HG03432 (cell line): ENCODE results near the gene C3orf62.
"Not testable (repeated sequence)": the region's sequence is repeated elsewhere in the genome, so short reads cannot be mapped to it uniquely, and the experiment has no call there.

Experiments used
- ATAC-seq: cut with Tn5 transposase; IDR thresholded peaks from one replicate; pipeline ENCODE4 v1.9.1; 2021; ENCODE audit warnings: mild to moderate bottlenecking, moderate library complexity; ENCODE audit not compliant: unreplicated experiment

The C3orf62 gene

DNA sequence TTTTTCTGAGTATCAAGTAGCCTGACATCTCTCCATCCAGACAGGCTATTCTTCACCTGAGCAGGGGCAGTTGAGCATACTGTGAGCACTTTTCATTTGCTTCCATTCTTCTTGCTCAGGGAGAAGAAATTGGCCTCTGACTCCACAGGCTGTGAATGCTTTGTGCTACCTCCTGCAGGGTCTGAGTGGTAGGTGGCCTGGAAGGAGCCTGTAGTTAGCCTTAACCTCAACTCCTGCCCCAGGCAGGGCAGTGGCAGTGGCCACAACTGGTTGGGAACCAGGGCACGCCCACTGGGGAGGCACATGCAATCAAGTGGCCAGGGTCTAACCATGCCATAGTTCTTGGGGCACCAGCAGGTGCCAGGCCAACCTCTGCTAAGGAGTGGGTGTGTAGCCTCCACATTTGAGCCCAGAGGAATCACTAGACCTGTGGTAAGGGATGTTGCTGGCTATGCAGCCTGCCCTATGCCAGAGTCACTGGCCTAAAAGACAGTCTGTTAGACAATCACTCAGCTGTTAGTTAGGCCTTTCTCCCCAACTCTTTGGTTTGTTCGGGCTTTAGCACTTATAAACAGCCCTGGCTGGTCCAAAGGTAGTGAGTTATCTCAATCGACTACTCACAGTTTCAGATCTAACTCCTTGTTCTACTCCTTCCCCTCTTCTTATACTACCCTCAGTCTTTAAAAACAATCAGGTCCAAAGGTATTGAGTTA is 7.4 kb downstream of the C3orf62 start:
- no peak for ATAC-seq

DNA sequence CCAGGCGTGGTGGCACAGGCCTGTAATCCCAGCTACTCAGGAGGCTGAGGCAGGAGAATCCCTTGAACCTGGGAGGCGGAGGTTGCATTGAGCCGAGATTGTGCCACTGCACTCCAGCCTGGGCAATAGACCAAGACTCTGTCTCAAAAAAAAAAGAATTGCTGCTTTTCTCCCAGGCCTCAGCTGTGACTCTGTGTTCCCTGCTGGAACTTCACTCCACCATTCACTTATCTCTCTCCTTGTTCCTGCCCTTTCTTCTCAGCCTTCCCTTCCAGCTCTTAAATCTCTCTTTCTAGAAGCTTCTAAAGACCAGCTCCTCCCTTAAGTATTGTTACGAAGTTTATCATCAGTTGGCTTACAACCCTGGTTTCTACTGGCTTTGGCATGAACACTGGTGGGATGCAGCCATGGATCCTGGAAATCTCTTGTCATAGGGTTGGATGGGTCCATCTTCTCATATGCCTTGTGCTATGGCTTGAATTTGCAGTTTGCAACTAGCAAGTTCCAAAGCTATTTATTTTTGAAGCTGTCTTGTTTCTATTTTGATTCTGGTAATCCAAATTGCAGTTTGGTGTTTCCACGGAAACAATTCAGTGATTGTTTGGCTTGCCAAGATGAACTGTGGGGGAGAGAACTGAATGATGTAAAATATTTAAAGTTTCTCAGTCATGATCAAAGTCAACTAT is 10.5 kb downstream of the C3orf62 start:
- ATAC-seq: no peak

DNA sequence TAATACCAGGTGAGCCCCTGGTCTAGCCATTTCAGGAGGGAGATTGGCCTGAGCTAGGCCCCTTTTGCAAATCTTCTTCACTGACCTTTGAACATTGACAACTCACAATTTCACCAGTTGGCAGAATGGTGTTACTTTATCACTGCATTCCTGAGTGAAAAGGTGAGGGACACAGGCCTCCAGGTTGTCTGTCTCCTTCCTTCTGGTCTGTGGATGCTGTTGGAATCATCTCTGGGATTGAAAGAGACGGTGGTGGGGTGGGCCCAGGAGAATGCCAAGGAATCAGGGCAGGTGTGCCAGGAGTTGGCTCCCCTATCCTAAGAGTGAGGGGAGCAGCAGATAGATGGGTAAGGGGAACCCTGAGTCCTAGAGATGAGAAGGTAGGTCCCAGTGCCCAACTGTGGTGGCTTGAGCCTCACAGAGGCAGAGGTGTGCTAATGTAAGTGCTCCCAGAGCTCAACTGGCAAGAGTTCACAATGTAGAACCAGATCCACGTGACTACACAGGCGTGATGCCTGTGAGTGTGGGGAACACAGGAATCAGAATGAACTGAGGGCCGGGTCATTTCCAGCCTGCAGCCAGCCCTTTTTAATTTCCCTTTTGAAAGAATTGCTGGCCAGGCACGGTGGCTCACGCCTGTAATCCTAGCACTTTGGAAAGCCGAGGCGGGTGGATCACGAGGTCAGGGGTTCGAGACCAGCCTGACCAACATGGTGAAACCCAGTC is 11.2 kb downstream of the C3orf62 start:
- ATAC-seq: no peak

- no peak for ATAC-seq
Measured at GRCh38 chr3:49263159-49263889, 13.7 kb downstream of the C3orf62 start.

DNA sequence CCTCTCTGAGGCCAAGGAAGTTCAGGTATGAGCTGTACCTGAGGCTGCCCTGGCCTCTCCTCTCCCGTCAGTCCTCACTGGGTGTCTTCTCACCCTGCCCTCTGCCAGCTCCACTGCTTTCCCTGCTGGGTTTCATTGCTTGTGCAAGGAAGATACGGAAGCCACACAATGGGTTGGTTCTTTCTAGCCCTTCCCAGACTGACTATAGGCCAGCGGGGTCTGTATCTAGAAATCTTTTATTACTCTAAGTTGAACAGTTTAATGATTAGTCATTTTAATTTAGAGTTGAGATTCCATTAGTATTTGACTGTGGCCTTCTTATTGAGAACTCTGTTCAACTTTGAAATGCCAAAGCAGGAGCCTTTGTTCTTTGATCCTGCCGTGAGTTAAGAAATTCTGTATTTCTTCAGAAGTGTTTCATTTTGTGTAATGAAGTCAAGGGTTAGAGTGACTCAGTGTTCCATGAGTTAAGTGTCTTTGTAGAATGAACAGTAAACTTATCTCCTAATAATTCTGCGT is 16.2 kb downstream of the C3orf62 start:
- no peak for ATAC-seq

DNA sequence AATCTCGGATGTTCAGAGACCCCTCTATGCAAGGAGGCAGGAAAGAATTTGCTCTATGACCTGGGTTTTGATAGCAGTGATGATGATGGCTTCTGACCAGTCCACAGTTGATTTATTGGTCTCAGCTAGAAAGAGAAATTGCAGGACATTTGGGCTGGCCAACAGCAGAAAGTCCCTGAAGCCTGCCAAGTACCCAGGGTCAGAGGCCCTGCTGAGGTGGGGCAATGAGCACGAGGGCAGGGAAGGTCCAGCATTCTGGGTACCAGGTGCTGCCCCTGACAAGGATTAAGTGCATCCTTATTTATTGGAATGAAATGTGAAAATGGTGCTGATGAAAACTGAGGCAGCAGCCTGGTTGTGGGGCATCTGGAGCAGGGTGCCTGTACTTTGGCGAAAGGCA is 19.8 kb downstream of the C3orf62 start:
- no peak for ATAC-seq

- ATAC-seq: no peak
Measured at GRCh38 chr3:49255718-49256511, 21.1 kb downstream of the C3orf62 start.

DNA sequence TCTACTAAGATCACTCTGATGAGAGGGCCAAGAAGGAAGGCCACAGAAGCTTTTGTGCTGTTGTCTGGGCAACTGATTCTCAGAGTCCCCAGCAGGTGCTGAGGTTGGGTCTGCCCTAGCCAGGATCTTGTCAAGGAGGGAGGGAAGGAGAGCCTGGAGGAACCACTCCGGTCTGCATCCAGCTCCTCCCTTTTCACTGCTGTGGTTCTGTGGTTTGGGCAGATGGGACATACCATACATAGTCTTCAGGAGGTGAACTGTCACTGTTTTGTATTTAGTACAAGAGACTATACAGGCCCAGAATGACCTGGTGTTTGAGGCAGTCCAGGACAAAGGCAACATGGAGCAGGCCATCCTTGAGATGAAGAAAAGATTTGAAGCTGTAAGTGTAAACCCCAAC is 21.9 kb downstream of the C3orf62 start:
- no peak for ATAC-seq

DNA sequence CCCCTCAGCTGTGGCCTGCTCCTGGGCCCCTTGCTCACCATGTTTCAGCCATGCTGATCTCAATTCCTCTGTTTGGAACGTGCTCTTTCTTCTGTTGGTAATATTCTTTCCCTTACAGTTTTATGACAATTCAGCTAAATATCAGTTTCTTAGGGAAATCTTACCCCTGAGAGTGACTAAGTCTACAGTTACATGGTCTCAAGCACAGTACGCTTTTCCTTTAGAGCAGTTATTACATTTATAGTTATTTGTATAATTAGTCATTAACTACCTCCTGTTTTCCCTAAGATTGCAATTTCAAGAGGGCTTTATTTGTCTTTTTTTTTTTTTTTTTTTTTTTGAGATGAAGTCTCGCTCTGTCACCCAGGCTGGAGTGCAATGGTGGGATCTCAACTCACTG is 23.5 kb downstream of the C3orf62 start:
- no peak for ATAC-seq

- no peak for ATAC-seq
Measured at GRCh38 chr3:49248840-49249227, 28.2 kb downstream of the C3orf62 start.

- no peak for ATAC-seq
Measured at GRCh38 chr3:49244581-49245205, 32.3 kb downstream of the C3orf62 start.

- ATAC-seq: not testable (repeated sequence)
Measured at GRCh38 chr3:49240091-49240490, 36.9 kb downstream of the C3orf62 start.

GRCh38 chr3:49238274-49239127 is 38.5 kb downstream of the C3orf62 start:
- no peak for ATAC-seq

DNA sequence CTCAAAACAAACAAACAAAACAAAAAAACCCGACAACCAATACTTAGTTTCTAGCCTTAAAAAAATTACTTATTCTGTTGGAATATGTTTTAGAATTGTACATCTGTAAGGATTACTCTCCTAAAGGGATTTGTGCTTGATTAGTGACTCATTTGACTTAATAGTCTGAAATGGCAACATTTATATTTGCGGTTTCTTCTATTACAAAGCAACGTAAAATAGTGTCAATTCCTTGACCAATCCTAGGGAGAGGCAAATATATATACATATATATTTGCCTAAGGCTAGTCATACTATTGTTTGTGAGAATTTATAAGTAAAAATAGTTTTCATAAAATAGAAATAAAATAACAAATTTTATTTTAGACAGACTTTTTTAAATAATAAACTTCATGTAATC is 39.7 kb downstream of the C3orf62 start:
- ATAC-seq: no peak

GRCh38 chr3:49236226-49236625 is 40.8 kb downstream of the C3orf62 start:
- ATAC-seq: no peak

- ATAC-seq: not testable (repeated sequence)
Measured at GRCh38 chr3:49228817-49229216, 48.2 kb downstream of the C3orf62 start.

- ATAC-seq: no peak
Measured at GRCh38 chr3:49222002-49222401, 55.0 kb downstream of the C3orf62 start.

- ATAC-seq: not testable (repeated sequence)
Measured at GRCh38 chr3:49220985-49221563, 56.0 kb downstream of the C3orf62 start.
